GM21528 (cell line): ENCODE measurements around the gene ESF1.
"Not testable (repeated sequence)": the region's sequence is repeated elsewhere in the genome, so short reads cannot be mapped to it uniquely, and the experiment has no call there.

ENCODE experiments used
- ATAC-seq: cut with Tn5 transposase; IDR thresholded peaks from one replicate; pipeline ENCODE4 v1.9.1; 2021; ENCODE audit warnings: mild to moderate bottlenecking, moderate library complexity; ENCODE audit not compliant: unreplicated experiment, low FRiP score

The ESF1 gene

GRCh38 chr20:13788167-13788834, 3.6 kb upstream of the ESF1 start:
- no peak for ATAC-seq

GRCh38 chr20:13786143-13786828, 1.6 kb upstream of the ESF1 start:
- ATAC-seq: no peak

GRCh38 chr20:13784271-13784892, 337 bp downstream of the ESF1 start:
- peak; percentile 17 for ATAC-seq

GRCh38 chr20:13783528-13783927, 1.2 kb downstream of the ESF1 start:
- no peak for ATAC-seq

GRCh38 chr20:13778827-13779226, 5.9 kb downstream of the ESF1 start:
- no peak for ATAC-seq

GRCh38 chr20:13777171-13777601, 7.5 kb downstream of the ESF1 start:
- no peak for ATAC-seq

GRCh38 chr20:13775867-13776266, 8.9 kb downstream of the ESF1 start:
- ATAC-seq: no peak

- ATAC-seq: no peak
Observed at GRCh38 chr20:13772529-13772928, 12.2 kb downstream of the ESF1 start.

- ATAC-seq: no peak
Observed at GRCh38 chr20:13771853-13772453, 12.8 kb downstream of the ESF1 start.

GRCh38 chr20:13770141-13770540, 14.6 kb downstream of the ESF1 start:
- ATAC-seq: no peak

- ATAC-seq: no peak
Observed at GRCh38 chr20:13765868-13766416, 18.8 kb downstream of the ESF1 start.

- ATAC-seq: no peak
Observed at GRCh38 chr20:13765299-13765698, 19.4 kb downstream of the ESF1 start.

- not testable (repeated sequence) for ATAC-seq
Observed at GRCh38 chr20:13760451-13760946, 24.2 kb downstream of the ESF1 start.

GRCh38 chr20:13758884-13759283, 25.8 kb downstream of the ESF1 start:
- ATAC-seq: no peak

- ATAC-seq: no peak
Observed at GRCh38 chr20:13756551-13756950, 28.2 kb downstream of the ESF1 start.

GRCh38 chr20:13755809-13756208, 28.9 kb downstream of the ESF1 start:
- no peak for ATAC-seq

GRCh38 chr20:13753436-13754036, 31.2 kb downstream of the ESF1 start:
- ATAC-seq: no peak

- ATAC-seq: no peak
Observed at GRCh38 chr20:13749811-13750210, 34.9 kb downstream of the ESF1 start.

- ATAC-seq: no peak
Observed at GRCh38 chr20:13745784-13746183, 38.9 kb downstream of the ESF1 start.

GRCh38 chr20:13744352-13744751, 40.4 kb downstream of the ESF1 start:
- ATAC-seq: no peak
